GM12872 (cell line): ENCODE results near the gene KIF6.

Experiments
- TF ChIP-seq, protein P1 (sequence below): IDR thresholded peaks from 3 replicates; pipeline ENCODE4 v1.5.1; 2011; ENCODE audit warnings: low read depth, mild to moderate bottlenecking, low read length, moderate library complexity; ENCODE audit not compliant: insufficient read depth

The KIF6 gene

DNA sequence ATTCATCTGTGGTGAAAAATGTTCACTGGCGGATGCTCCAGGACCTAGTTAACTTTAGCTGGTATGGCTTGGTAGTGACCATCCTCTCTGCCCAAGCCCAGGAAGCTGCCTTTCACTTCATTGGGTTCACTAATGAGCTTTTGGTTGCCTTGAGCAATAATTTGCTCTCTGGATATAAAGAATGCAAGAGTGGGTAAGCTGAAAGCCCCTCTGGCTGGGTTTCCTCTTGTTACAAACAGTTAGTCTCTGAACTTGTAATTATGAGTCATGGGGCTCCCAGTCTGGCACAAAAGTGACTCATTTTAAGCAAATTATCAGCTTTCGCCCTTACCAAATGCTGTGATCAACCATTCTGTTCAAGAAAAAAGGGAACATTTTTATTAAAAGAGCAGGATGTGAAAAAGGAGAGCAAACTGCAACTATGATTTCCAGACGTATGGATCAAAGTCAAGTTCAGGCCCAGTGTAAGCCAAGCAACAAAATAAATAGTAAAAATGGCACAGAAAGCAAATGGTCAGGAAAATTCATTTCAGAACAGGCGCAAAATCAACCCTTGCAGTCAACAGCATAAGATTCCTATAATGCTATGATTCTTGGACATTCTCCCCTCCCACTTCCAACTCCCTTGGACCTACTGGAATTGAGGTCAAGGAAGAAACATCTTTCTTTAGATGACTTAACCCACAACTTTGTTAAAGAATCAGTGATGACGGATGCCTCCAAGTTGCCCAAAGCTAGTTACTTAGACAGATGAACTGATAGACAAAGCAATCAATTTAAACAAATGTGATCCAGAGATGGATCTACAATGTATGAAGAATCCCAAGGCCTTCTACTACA is 272.7 kb downstream of the KIF6 start:
- TF ChIP-seq, protein P1, sequence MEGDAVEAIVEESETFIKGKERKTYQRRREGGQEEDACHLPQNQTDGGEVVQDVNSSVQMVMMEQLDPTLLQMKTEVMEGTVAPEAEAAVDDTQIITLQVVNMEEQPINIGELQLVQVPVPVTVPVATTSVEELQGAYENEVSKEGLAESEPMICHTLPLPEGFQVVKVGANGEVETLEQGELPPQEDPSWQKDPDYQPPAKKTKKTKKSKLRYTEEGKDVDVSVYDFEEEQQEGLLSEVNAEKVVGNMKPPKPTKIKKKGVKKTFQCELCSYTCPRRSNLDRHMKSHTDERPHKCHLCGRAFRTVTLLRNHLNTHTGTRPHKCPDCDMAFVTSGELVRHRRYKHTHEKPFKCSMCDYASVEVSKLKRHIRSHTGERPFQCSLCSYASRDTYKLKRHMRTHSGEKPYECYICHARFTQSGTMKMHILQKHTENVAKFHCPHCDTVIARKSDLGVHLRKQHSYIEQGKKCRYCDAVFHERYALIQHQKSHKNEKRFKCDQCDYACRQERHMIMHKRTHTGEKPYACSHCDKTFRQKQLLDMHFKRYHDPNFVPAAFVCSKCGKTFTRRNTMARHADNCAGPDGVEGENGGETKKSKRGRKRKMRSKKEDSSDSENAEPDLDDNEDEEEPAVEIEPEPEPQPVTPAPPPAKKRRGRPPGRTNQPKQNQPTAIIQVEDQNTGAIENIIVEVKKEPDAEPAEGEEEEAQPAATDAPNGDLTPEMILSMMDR: no peak

DNA sequence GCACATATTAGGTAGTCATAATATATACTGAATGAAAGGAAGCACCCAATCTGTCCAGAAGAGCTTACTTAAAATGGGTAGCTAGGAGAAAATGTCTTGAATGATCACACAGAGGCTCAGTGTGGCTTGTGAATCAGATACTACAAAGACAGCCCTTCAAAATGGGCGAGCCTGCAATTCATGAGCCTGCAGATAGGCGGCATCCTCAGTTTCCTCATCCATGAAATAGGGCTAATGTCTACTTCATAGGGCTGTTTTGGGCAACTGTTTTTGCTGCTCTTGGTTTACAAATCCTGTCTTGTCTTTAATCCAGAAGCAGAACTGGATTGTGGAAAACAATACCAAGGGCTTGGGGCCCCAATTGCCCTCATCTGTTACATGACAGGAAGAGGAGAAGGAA is 273.4 kb downstream of the KIF6 start:
- TF ChIP-seq, protein P1: peak; percentile 81

DNA sequence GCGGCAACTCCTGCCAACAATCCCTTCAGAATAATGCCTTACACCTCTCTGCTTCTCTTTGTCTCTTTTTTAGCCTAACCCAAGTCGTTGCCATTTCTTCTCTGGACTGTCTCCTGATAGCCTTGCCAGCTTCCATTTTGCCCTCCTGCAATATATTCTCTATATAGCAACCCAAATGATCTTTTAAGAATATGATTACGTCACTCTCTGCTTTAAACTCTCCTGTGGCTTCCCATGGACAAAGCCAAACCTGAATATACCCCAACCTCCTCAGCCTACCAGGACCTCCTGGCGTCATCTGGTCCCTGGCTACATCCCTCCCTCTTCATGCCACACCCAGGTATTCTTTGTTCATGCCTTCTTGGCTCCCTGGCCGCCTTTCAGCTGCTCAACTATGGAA is 276.2 kb downstream of the KIF6 start:
- TF ChIP-seq, protein P1: no peak

GRCh38 chr6:39446909-39447308 is 278.3 kb downstream of the KIF6 start:
- TF ChIP-seq, protein P1: no peak

DNA sequence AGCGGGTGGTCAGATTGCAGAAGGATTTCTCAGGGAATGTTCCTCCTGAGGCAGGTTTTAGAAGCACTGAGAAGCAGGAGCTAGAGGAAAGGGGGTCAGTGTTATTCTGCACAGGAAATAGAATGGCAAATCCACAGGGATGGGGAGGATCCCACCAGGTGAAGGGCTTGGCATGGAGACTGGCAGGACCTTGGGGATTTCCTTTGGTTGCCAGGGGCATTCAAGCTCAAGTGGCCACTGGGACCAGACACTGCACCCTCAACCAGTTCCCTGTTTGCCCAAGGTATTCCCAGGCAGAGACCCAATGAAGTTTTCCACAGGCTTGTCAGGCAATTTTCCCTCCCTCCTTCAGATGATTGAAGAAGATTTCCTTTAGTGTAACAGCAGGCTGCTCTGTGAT is 279.5 kb downstream of the KIF6 start:
- TF ChIP-seq, protein P1: no peak

- TF ChIP-seq, protein P1: no peak
Observed at GRCh38 chr6:39444479-39445019, 280.7 kb downstream of the KIF6 start.

DNA sequence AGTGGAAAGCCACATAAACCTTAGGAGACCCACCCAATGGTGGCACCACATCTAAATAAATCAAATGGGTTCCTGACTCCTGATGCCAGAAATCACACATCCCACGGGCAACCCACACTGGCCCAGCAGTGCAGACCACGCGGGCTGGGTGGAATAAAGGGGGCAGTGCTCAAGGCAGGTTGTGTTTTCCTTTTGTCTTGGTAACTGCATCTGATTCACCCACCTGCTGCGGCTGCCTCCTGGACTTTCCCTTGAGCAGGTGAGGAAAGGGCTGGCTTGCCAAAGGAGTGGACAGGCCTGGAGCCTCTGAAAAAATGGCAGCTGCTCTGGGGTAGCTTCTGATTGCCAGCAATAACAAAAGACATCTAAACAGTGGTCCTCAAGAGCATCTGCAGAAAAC is 283.2 kb downstream of the KIF6 start:
- TF ChIP-seq, protein P1: no peak
